DOHH2 (cell line): Measurements from ENCODE around the gene TMEM235.

ENCODE experiments used
- H3F3A ChIP-seq: fragments of 200-600 bp; sonication (generic), shearing (Covaris generic); 2 replicates; pipeline ENCODE4 v1.6.0; 2016; ENCODE audit warnings: antibody characterized with exemption, mild to moderate bottlenecking; ENCODE audit not compliant: control insufficient read depth, insufficient read depth
- H3K27ac ChIP-seq: fragments of 200-600 bp; sonication (generic); 2 replicates; pipeline ENCODE4 v1.5.1; 2014; ENCODE audit warnings: low read depth, mild to moderate bottlenecking, low read length, moderate library complexity
- H3K27me3 ChIP-seq: fragments of 200-600 bp; sonication (generic); 2 replicates; pipeline ENCODE4 v1.6.1; 2014; ENCODE audit warnings: mild to moderate bottlenecking, low read length, mixed read lengths; ENCODE audit not compliant: control insufficient read depth
- H3K36me3 ChIP-seq: fragments of 200-600 bp; sonication (generic); 2 replicates; pipeline ENCODE4 v1.6.1; 2014; ENCODE audit warnings: mild to moderate bottlenecking, low read length, moderate library complexity, mixed read lengths; ENCODE audit not compliant: control insufficient read depth
- H3K4me1 ChIP-seq: fragments of 200-600 bp; sonication (generic); 2 replicates; pipeline ENCODE4 v1.6.1; 2014; ENCODE audit warnings: mild to moderate bottlenecking, low read length, mixed read lengths; ENCODE audit not compliant: control insufficient read depth
- H3K4me2 ChIP-seq: fragments of 200-600 bp; sonication (generic); 2 replicates; pipeline ENCODE4 v1.6.0; 2014; ENCODE audit warnings: mild to moderate bottlenecking, low read length, moderate library complexity
- H3K4me3 ChIP-seq: fragments of 200-600 bp; sonication (generic); 2 replicates; pipeline ENCODE4 v1.5.1; 2014; ENCODE audit warnings: mild to moderate bottlenecking, low read length, mixed read lengths
- H3K79me2 ChIP-seq: fragments of 200-600 bp; sonication (generic); 2 replicates; pipeline ENCODE4 v1.6.1; 2014; ENCODE audit warnings: mild to moderate bottlenecking, low read length, mixed read lengths; ENCODE audit not compliant: control insufficient read depth
- H3K9me2 ChIP-seq: fragments of 200-600 bp; sonication (generic); replicated peaks from 2 replicates; pipeline ENCODE4 v1.6.1; 2014; ENCODE audit warnings: mild to moderate bottlenecking, low read length, mixed read lengths; ENCODE audit not compliant: control insufficient read depth
- H3K9me3 ChIP-seq: fragments of 200-600 bp; sonication (generic); 2 replicates; pipeline ENCODE4 v1.6.1; 2014; ENCODE audit warnings: antibody characterized with exemption, low read length, mixed read lengths; ENCODE audit not compliant: control insufficient read depth, insufficient read depth
- H4K20me1 ChIP-seq: fragments of 200-600 bp; sonication (generic); 2 replicates; pipeline ENCODE4 v1.6.0; 2014; ENCODE audit warnings: low read depth, mild to moderate bottlenecking, antibody characterized with exemption, low read length, moderate library complexity; ENCODE audit not compliant: control insufficient read depth, insufficient read depth
- CTCF ChIP-seq: fragments of 200-600 bp; sonication (generic); IDR thresholded peaks from one replicate; pipeline ENCODE4 v1.5.1; 2014; ENCODE audit warnings: antibody characterized with exemption, mild to moderate bottlenecking, low read depth, low read length; ENCODE audit not compliant: poor library complexity, severe bottlenecking
- EZH2phosphoT487 ChIP-seq: fragments of 200-600 bp; sonication (generic); IDR thresholded peaks from 2 replicates; pipeline ENCODE4 v1.6.1; 2017; ENCODE audit warnings: borderline replicate concordance, mild to moderate bottlenecking, antibody characterized with exemption, low read length, moderate library complexity, mixed read lengths

Gene TMEM235

DNA sequence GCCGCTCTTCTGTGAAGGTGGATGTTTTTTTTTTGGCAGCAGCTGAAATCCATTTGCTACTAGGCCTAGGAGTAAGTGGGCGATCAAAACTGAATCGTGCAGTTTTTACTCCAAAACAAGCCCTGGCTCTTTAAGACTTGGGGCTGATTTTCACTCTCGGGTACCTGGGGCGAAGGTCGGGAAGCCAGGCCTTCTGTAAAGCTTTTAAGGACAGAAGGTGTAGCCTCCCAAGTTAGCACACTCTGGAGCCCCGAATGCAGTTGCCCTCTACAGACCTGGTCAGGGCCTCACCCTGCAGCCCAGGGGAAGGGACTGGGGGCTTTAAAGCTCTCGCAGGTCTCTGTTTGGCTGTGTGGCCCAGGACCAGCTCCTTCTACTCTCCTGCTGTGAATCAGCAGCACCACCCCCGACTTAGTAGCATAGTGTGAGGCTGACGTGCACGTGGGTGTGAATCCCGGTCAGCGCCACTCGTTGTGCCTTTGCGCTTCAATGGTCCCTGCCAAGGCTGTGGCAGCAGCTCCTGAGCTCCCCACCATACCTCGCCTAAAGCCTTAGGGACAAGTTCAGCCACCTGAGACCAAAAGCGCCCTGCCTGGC, 49.9 kb downstream of the TMEM235 start:
- Histone ChIP-seq H3K36me3 (no peaks in the 10 kb centered on the region), H3K27me3 (no peaks in the 10 kb centered on the region), H4K20me1 (no peaks in the 10 kb centered on the region), H3K4me3 (no peak overlapping the region), H3K9me2 (no peaks in the 10 kb centered on the region), H3K4me2 (no peak overlapping the region), H3K4me1 (peaks cover 54% of the 10 kb centered on the region), H3K9me3 (no peaks in the 10 kb centered on the region), H3K79me2 (no peaks in the 10 kb centered on the region), H3F3A (peaks cover 11% of the 10 kb centered on the region), H3K27ac (no peak overlapping the region)
- TF ChIP-seq EZH2phosphoT487: no peak
- no peak for TF ChIP-seq CTCF

DNA sequence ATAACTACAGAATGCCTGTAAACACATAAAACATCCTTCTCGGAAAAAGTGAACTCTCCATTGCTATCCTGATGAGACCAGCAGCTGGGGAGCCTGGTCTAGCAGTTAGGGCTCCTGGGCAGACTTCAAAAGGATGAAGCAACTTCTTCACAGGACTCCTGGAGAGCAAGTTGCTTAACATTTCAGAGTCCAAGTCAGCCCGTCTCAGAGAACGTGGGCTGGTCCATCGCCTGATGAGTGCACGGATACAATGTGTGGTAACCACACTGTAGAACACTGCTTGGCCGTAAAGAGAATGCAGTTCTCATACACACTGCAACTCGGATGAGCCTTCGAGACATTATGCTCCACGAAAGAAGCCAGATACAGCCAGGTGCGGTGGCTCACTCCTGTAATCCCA, 52.7 kb downstream of the TMEM235 start:
- Histone ChIP-seq H3K4me2 (no peak overlapping the region), H4K20me1 (no peaks in the 10 kb centered on the region), H3K4me1 (peaks cover 26% of the 10 kb centered on the region), H3K27me3 (0 out of 2 replicates have a peak, but pooled peaks cover 1% of the 10 kb centered on the region), H3K36me3 (no peaks in the 10 kb centered on the region), H3F3A (peaks cover 8% of the 10 kb centered on the region), H3K4me3 (no peak overlapping the region), H3K9me2 (no peaks in the 10 kb centered on the region), H3K79me2 (no peaks in the 10 kb centered on the region), H3K27ac (no peak overlapping the region), H3K9me3 (no peaks in the 10 kb centered on the region)
- no peak for TF ChIP-seq EZH2phosphoT487
- no peak for TF ChIP-seq CTCF

DNA sequence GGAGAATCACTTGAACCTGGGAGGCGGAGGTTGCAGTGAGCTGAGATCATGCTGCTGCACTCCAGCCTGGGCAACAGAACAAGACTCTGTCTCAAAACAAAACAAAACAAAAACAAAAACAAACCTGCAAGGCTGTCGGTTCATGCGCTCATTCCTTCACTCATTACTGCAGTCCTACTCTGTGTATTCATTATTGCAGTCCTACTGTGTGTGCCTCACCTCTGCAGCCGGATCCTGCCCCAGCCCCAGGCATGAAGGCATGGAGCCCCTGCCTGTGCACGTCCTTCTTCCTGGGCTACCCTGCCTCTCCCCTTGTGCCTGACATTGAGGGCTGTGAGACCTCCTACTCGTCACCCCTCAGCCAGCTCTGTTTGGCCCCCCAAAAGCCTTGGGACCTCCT, 57.6 kb downstream of the TMEM235 start:
- no peaks in the 10 kb centered on the region for H4K20me1 ChIP-seq
- H3K27me3 ChIP-seq: peaks cover 9% of the 10 kb centered on the region; the same call in 1 of the 2 replicates
- H3K4me1 ChIP-seq: peaks cover 10% of the 10 kb centered on the region
- H3K9me3 ChIP-seq: no peaks in the 10 kb centered on the region
- no peak overlapping the region for H3K4me2 ChIP-seq
- no peaks in the 10 kb centered on the region for H3K79me2 ChIP-seq
- H3K9me2 ChIP-seq: no peaks in the 10 kb centered on the region
- H3F3A ChIP-seq: peaks cover 2% of the 10 kb centered on the region; the same call in 1 of the 2 replicates
- H3K36me3 ChIP-seq: no peaks in the 10 kb centered on the region
- no peak for TF ChIP-seq CTCF
- no peak for TF ChIP-seq EZH2phosphoT487
- H3K4me3 ChIP-seq: no peak overlapping the region
- no peak overlapping the region for H3K27ac ChIP-seq
